ENCODE measurements around the gene LACTBL1.

The LACTBL1 gene

GRCh38 chr1:22913421-22914141, 59.1 kb downstream of the LACTBL1 start:
- no peak for DNase-seq (ENCODE audit: low read depth in 2 of 2, low spot score in 1 of 2)

- no peak for DNase-seq (ENCODE audit: low read depth in 2 of 2, low spot score in 1 of 2)
Measured at GRCh38 chr1:22912311-22912710, 60.4 kb downstream of the LACTBL1 start.

GRCh38 chr1:22910986-22911651, 61.5 kb downstream of the LACTBL1 start:
- no peak for DNase-seq (ENCODE audit: low read depth in 2 of 2, low spot score in 1 of 2)

GRCh38 chr1:22910286-22910685, 62.4 kb downstream of the LACTBL1 start:
- no peak for DNase-seq (ENCODE audit: low read depth in 2 of 2, low spot score in 1 of 2)

GRCh38 chr1:22908880-22909426, 63.7 kb downstream of the LACTBL1 start:
- no peak for DNase-seq (ENCODE audit: low read depth in 2 of 2, low spot score in 1 of 2)

- no peak for DNase-seq (ENCODE audit: low read depth in 2 of 2, low spot score in 1 of 2)
Measured at GRCh38 chr1:22907528-22907927, 65.1 kb downstream of the LACTBL1 start.

- DNase-seq (ENCODE audit: low read depth in 2 of 2, low spot score in 1 of 2), result no peak
Measured at GRCh38 chr1:22906968-22907367, 65.7 kb downstream of the LACTBL1 start.

GRCh38 chr1:22903113-22903512, 69.6 kb downstream of the LACTBL1 start:
- no peak for DNase-seq (ENCODE audit: low read depth in 2 of 2, low spot score in 1 of 2)
